HG03520 (cell line): Measurements from ENCODE around the gene FAM180A.

Source experiments
- ATAC-seq: cut with Tn5 transposase; IDR thresholded peaks from one replicate; pipeline ENCODE4 v1.9.1; 2021; ENCODE audit warnings: mild to moderate bottlenecking, moderate library complexity; ENCODE audit not compliant: unreplicated experiment

Gene FAM180A

GRCh38 chr7:135771961-135772638 lies 23.5 kb upstream of the FAM180A start:
- ATAC-seq = no peak

- no peak for ATAC-seq
Measured at GRCh38 chr7:135771051-135771450, 22.4 kb upstream of the FAM180A start.

DNA sequence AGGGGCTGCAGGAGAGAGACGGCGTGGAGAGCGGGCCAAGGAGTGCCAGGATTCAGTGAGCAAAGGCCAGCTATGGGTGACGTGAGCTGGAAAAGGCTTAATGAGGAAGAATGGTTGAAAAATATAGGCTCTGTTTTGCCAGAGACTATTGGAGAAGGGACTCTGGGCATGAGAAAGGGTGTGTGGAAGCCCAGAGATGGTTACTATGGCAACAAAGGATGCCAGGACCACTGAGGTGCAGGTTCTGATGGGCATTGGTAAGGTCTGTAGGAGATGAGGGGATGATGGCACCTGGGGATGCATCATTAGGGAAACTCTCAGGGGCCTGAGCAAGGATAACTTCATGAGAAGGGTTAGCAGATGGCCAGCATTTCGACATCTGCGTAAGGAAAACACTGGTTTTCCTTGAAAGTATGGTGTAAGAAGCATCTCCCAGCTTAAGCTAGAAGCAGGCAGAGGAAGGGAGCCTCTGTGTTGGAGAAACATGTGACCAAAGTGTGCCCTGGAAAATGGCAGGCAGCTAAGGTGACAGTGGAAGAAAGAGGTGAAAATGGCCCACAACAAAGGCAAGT lies 21.6 kb upstream of the FAM180A start:
- ATAC-seq = no peak

- no peak for ATAC-seq
Measured at GRCh38 chr7:135769005-135769802, 20.6 kb upstream of the FAM180A start.

DNA sequence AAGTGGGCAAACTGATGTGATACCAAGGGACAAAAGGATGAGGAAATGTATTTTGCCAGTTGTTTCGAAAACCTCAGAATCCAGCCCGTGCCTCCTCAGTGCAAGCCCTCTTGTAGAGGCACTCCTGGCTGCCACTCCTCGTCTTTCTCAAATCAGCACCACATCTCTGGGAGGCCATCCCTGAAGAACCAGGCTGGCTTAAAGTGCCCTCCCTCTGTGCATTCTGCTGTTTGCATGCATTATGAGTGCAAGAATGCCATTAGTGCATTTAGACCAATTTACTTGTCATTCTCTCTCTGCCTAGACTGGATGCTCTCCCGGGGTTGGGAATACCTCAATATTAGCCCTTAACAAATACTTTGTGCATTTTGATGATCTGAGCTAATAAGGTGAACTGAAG lies 19.9 kb upstream of the FAM180A start:
- ATAC-seq = no peak

DNA sequence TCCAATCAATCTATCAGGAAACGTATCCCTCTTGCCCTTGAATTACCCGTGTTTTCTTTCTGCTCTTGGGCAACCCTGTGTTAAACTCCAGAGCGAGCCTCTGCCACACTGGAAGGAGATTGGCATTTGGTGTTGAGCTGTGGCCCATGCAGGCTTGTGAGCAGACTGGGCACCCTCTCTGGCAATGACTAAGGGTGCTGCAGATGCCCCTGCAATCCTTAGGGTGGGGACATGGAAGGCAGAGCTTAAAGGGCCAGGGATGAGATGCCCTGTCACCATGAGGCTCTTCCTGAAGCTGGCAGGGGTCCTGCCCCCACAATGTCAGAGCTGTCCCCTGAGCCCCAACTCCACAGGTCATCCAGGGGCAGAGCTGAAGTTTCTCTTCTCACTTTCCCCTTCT lies 19.5 kb upstream of the FAM180A start:
- no peak for ATAC-seq

DNA sequence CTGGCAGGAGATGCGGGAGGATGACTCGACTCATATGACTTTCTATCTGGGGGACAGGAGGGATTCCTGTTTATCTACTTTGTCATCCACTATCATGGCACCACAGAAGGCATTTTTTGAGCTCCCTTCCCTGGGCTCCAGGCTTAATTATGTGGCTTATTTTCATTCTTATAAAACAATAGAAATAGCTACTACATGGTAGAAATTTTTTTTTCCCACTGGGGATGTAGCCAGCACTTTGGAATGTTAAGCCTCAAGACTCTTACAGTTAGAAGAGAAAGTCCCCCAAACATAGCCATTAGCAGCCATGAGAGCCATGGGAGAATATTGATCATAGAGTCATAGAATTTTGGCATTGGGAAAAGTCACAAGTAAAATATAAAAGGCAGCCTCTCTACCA lies 14.6 kb upstream of the FAM180A start:
- ATAC-seq = no peak

GRCh38 chr7:135761751-135762488 lies 13.3 kb upstream of the FAM180A start:
- ATAC-seq = no peak

DNA sequence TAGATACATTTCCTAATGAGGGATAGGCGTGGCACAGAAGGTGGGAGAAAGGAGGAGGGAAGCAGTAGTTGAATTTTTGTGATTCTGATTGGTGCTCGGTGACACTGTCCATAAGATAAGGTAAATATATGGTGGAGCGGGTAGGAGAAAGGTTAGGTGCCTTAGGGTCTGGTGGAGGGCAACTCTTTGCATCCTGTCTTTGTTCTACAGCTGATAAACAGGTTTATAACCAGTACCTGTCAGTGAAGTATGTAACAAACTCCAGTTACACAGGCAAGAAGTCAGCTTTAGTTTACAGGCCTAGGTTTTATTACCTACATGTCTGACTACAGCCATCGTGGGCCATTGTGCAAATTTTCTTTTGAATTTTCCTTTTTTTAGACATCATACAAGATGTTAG lies 10.9 kb upstream of the FAM180A start:
- no peak for ATAC-seq

DNA sequence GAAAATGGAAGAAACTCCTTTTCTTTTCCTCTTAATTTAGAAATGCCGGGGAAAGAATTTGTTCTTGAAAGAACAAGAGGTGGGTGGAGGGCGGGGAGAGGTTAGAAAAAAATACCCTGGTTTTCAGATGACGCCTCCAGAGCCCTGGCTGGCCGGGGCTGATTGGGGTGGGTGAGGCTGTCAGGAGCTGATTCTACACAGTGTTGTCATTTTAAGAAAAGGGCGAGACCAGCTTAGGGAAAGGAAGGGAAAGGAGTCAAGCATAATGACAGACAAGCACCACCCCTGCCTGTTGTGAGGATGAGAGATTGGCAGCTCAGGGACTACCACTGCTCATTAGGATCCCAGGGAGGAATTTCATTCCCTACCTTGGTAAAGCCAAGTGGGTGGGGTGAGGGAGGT lies 9.9 kb upstream of the FAM180A start:
- no peak for ATAC-seq

DNA sequence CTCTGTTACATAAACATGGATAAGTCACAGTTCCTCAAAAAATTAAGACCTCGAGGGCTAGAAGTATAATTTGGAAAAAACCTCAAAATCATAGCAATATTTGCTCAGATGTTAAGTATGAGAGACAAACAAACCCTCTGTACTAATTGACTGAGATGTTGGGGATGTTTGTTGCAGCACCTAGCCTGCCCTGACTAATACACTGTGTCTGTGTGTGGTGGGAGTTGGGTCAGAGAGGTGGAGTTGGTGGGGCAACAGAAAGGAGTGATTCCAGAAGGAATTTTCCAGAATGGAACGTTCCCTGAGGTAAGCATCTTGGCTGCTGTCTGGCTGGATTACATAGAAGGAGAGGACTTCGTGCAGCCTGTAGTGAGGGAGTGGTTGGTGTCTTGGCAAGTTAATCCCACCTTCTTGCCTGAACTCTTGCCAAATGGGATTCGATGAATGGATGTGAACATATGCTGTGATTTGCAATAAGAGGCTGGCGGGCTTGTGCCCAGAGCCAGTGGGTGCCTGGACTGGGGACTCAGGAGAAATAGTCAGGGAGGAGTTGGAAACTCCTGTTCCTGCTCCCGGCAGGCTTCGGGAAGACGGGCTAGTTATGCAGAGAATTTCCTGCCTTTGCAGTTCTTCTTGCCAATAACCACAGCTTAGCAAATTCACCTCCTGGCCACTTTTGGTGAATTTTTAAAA lies 9.3 kb upstream of the FAM180A start:
- ATAC-seq = no peak

DNA sequence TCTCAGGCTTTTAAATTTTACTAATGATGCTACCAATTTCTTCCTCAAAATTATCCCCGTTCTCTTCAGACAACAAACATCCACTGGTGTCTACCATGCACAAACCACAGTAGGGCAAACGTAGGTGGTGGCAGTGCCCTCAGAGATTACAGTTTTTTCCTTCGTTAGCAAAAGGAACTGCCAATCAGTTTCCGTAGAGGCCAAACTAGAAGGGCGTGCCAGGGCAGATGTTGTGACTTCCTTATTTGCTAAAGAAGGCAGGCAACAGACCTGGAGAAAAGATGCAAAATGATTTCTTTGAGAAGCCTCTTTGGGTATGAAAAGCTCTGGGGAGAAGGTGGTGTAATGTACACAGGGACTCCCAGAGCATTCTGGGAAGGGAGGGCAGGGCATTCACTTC lies 7.6 kb upstream of the FAM180A start:
- ATAC-seq = no peak

DNA sequence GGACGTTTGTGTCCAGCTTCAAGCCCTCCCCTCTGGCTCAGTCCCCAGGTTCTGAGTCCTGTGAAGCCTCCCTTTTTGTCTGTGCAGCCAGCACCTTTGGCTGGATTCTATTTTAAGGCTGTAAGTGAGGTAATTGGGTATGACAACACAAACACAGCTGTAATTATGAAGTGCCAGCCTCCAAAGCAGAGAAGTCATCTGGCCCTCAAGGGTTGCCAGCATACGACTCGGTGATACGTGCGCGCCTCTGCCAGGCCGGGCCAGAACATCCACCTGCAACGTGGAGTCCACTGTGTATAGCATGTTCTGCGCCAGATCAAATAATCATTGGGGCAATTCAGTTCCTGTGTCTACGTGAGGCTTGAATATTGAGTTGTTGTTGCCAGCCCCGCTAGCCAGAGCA lies 6.7 kb upstream of the FAM180A start:
- no peak for ATAC-seq

- no peak for ATAC-seq
Measured at GRCh38 chr7:135753616-135754413, 5.2 kb upstream of the FAM180A start.

- ATAC-seq = no peak
Measured at GRCh38 chr7:135747366-135747765, 1.2 kb downstream of the FAM180A start.

GRCh38 chr7:135745703-135746312 lies 2.8 kb downstream of the FAM180A start:
- ATAC-seq = no peak

DNA sequence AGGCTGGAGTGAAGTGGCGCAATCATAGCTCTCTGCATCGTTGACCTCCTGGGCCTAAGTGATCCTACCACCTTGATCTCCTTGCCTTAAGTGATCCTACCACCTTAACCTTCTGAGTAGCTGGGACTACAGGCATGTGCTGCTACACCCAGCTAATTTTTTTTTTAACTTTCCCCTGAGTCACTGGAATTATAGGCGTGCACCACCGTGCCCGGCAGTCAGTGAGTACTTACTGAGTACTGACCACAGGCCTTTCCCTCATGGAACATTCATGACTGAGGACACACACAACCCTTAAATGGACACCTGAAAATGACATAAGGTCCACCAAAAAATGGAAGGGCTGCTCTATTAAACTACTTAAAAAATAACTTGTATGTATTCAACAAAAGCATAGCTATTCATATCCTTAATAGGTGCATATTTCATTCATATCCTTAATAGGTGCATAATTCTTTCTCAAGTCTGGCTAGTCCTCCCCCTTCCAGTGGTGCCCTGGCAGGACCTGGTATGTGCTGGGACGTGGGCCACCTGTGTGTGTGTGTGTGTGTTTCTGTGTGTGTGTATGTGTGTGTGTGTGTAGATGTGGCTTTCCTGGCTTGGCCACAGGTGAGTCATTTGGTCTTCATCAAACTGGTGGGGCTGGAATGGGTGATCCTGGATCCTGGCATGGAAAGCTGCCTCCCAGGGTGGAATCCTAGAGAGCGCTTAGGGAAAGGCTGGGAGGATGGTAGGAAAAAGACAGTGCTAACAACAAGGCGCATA lies 3.5 kb downstream of the FAM180A start:
- ATAC-seq = no peak

GRCh38 chr7:135743907-135744731 lies 4.5 kb downstream of the FAM180A start:
- no peak for ATAC-seq
